ENCODE measurements around the gene ADCY9.

GRCh38 chr16:3954411-3954921 is 161.8 kb downstream of the ADCY9 start:
- TF ChIP-seq POLR2AphosphoS5 (IDR thresholded peaks at IDR 0.05) (no peak), CTCF (IDR thresholded peaks at IDR 0.05 in 8 of 11, conservative IDR thresholded peaks at IDR 0.05 in 3 of 11) (no peak)

Measured in spleen (tissue), 7 donors.